Measurements from ENCODE around the gene ARID1B.

DNA sequence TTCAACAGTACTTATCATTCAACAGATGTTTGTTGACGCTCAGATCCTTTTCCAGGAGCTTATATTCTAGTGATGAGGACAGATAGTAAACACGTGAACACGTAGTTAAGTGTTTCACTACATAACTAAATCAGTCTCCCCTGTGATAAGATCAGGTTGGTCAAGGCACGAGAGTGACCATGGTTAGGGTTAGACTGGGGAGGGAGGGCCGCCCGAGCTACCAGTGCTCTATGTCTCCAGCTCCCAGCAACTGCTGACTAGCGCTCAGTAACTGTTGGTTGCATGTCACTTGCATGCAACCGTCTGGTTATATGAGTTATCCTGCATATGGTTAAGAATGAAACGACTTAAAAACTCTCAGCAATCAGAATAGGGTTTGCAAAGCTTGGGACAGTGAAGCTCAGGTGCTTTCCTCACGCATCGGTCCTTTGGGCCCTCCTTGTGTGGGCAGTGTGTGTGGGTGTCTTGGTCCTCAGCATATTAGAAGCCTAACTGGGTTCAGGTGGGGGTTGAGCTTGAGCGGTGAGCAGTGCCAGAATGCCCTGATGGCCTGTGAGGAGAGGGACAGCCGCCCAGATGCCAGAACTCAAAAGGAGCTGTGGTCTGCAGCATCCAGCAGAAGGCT is 120.8 kb downstream of the ARID1B start:
- no peak for TF ChIP-seq CREB1 (CRISPR knock-in tag; IDR thresholded peaks at IDR 0.05)
- TF ChIP-seq ETV6 (CRISPR knock-in tag; IDR thresholded peaks at IDR 0.05): no peak
- TF ChIP-seq, protein P1, sequence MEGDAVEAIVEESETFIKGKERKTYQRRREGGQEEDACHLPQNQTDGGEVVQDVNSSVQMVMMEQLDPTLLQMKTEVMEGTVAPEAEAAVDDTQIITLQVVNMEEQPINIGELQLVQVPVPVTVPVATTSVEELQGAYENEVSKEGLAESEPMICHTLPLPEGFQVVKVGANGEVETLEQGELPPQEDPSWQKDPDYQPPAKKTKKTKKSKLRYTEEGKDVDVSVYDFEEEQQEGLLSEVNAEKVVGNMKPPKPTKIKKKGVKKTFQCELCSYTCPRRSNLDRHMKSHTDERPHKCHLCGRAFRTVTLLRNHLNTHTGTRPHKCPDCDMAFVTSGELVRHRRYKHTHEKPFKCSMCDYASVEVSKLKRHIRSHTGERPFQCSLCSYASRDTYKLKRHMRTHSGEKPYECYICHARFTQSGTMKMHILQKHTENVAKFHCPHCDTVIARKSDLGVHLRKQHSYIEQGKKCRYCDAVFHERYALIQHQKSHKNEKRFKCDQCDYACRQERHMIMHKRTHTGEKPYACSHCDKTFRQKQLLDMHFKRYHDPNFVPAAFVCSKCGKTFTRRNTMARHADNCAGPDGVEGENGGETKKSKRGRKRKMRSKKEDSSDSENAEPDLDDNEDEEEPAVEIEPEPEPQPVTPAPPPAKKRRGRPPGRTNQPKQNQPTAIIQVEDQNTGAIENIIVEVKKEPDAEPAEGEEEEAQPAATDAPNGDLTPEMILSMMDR (IDR thresholded peaks at IDR 0.05): no peak
- TF ChIP-seq, protein P2, sequence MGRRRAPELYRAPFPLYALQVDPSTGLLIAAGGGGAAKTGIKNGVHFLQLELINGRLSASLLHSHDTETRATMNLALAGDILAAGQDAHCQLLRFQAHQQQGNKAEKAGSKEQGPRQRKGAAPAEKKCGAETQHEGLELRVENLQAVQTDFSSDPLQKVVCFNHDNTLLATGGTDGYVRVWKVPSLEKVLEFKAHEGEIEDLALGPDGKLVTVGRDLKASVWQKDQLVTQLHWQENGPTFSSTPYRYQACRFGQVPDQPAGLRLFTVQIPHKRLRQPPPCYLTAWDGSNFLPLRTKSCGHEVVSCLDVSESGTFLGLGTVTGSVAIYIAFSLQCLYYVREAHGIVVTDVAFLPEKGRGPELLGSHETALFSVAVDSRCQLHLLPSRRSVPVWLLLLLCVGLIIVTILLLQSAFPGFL (CRISPR knock-in tag; IDR thresholded peaks at IDR 0.05; ENCODE audit: borderline replicate concordance): no peak
- TF ChIP-seq, protein P3, sequence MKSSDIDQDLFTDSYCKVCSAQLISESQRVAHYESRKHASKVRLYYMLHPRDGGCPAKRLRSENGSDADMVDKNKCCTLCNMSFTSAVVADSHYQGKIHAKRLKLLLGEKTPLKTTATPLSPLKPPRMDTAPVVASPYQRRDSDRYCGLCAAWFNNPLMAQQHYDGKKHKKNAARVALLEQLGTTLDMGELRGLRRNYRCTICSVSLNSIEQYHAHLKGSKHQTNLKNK (CRISPR knock-in tag; IDR thresholded peaks at IDR 0.05): no peak
- TF ChIP-seq FOXP1 (CRISPR knock-in tag; IDR thresholded peaks at IDR 0.05; ENCODE audit: borderline replicate concordance): no peak
- TF ChIP-seq, protein P4, sequence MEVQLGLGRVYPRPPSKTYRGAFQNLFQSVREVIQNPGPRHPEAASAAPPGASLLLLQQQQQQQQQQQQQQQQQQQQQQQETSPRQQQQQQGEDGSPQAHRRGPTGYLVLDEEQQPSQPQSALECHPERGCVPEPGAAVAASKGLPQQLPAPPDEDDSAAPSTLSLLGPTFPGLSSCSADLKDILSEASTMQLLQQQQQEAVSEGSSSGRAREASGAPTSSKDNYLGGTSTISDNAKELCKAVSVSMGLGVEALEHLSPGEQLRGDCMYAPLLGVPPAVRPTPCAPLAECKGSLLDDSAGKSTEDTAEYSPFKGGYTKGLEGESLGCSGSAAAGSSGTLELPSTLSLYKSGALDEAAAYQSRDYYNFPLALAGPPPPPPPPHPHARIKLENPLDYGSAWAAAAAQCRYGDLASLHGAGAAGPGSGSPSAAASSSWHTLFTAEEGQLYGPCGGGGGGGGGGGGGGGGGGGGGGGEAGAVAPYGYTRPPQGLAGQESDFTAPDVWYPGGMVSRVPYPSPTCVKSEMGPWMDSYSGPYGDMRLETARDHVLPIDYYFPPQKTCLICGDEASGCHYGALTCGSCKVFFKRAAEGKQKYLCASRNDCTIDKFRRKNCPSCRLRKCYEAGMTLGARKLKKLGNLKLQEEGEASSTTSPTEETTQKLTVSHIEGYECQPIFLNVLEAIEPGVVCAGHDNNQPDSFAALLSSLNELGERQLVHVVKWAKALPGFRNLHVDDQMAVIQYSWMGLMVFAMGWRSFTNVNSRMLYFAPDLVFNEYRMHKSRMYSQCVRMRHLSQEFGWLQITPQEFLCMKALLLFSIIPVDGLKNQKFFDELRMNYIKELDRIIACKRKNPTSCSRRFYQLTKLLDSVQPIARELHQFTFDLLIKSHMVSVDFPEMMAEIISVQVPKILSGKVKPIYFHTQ (CRISPR knock-in tag; IDR thresholded peaks at IDR 0.05): no peak
- TF ChIP-seq, protein P5, sequence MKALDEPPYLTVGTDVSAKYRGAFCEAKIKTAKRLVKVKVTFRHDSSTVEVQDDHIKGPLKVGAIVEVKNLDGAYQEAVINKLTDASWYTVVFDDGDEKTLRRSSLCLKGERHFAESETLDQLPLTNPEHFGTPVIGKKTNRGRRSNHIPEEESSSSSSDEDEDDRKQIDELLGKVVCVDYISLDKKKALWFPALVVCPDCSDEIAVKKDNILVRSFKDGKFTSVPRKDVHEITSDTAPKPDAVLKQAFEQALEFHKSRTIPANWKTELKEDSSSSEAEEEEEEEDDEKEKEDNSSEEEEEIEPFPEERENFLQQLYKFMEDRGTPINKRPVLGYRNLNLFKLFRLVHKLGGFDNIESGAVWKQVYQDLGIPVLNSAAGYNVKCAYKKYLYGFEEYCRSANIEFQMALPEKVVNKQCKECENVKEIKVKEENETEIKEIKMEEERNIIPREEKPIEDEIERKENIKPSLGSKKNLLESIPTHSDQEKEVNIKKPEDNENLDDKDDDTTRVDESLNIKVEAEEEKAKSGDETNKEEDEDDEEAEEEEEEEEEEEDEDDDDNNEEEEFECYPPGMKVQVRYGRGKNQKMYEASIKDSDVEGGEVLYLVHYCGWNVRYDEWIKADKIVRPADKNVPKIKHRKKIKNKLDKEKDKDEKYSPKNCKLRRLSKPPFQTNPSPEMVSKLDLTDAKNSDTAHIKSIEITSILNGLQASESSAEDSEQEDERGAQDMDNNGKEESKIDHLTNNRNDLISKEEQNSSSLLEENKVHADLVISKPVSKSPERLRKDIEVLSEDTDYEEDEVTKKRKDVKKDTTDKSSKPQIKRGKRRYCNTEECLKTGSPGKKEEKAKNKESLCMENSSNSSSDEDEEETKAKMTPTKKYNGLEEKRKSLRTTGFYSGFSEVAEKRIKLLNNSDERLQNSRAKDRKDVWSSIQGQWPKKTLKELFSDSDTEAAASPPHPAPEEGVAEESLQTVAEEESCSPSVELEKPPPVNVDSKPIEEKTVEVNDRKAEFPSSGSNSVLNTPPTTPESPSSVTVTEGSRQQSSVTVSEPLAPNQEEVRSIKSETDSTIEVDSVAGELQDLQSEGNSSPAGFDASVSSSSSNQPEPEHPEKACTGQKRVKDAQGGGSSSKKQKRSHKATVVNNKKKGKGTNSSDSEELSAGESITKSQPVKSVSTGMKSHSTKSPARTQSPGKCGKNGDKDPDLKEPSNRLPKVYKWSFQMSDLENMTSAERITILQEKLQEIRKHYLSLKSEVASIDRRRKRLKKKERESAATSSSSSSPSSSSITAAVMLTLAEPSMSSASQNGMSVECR (CRISPR knock-in tag; IDR thresholded peaks at IDR 0.05; ENCODE audit: borderline replicate concordance): no peak
